ENCODE measurements around the gene ZNF609. TPM values are rescaled to one million over a fixed set of nuclear protein-coding genes. Genes with fewer than 3 reads are reported as not detected.

ZNF609 gene
- total RNA-seq, 2 donors from 2014 or later: 13.4 to 23.7 TPM

DNA sequence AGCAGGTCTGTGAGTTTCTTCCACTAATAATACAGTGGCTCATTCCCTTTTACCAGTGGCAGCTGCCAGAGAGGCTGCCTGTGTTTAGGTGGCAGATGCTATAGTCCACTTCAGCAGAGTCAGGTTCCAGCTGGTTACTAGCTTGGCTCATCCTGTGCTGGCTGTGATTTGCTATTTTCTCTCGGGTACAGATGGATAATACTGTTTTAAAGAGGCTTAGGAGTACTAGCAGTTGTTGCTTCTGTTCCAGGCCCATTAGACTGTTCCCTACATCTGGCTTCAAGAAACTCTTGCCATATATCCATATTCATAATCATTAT, 41.0 kb downstream of the ZNF609 start:
- H3K4me1 ChIP-seq: peaks cover 0 to 37% of the 10 kb centered on the region in 2 donors
- no peaks in the 10 kb centered on the region for H3K27me3 ChIP-seq
- H3K36me3 ChIP-seq: peaks cover 7% of the 10 kb centered on the region
- no peak for DNase-seq (ENCODE audit: low spot score)
- no peaks in the 10 kb centered on the region for H3K9me3 ChIP-seq
- no peak overlapping the region for H3K27ac ChIP-seq
- TF ChIP-seq CTCF (IDR thresholded peaks at IDR 0.05): no peak
- no peak overlapping the region for H3K4me3 ChIP-seq

GRCh38 chr15:64502151-64502550, 41.8 kb downstream of the ZNF609 start:
- Histone ChIP-seq H3K9me3 (no peaks in the 10 kb centered on the region), H3K36me3 (peaks cover 7% of the 10 kb centered on the region), H3K27ac (no peak overlapping the region), H3K4me3 (no peak overlapping the region), H3K27me3 (no peaks in the 10 kb centered on the region), H3K4me1 (peaks cover 0 to 45% of the 10 kb centered on the region in 2 donors)
- no peak for TF ChIP-seq CTCF (IDR thresholded peaks at IDR 0.05)
- DNase-seq (ENCODE audit: low spot score): no peak

GRCh38 chr15:64502551-64502950, 42.2 kb downstream of the ZNF609 start:
- Histone ChIP-seq H3K9me3 (no peaks in the 10 kb centered on the region), H3K4me1 (peaks cover 0 to 49% of the 10 kb centered on the region in 2 donors), H3K27ac (no peak overlapping the region), H3K4me3 (no peak overlapping the region), H3K36me3 (peaks cover 7% of the 10 kb centered on the region), H3K27me3 (no peaks in the 10 kb centered on the region)
- no peak for TF ChIP-seq CTCF (IDR thresholded peaks at IDR 0.05)
- no peak for DNase-seq (ENCODE audit: low spot score)

DNA sequence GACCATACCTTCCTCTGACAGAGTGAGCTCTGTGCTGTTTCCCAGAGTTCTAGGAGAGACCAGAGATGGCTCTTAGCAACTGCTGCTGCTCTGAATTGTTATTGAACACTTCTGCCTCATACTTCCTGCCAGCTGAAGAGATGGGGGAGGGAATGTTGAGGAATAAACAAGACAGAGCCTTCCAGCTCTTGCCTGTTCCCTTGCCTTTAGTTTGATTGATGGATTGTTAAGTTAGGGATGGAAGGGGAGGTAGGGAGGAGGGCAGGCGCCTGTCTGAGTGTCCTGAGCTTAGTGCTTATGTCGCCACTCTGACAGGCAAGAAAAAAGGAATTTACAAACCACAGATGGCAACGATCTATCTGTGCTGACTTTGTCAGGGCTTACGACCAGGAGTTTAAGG, 42.8 kb downstream of the ZNF609 start:
- DNase-seq (ENCODE audit: low spot score): no peak
- Histone ChIP-seq H3K36me3 (peaks cover 7% of the 10 kb centered on the region), H3K4me1 (peaks cover 0 to 55% of the 10 kb centered on the region in 2 donors), H3K4me3 (no peak overlapping the region), H3K27me3 (no peaks in the 10 kb centered on the region), H3K27ac (no peak overlapping the region), H3K9me3 (no peaks in the 10 kb centered on the region)
- no peak for TF ChIP-seq CTCF (IDR thresholded peaks at IDR 0.05)

GRCh38 chr15:64503640-64504039, 43.3 kb downstream of the ZNF609 start:
- no peak for TF ChIP-seq CTCF (IDR thresholded peaks at IDR 0.05)
- Histone ChIP-seq H3K9me3 (no peaks in the 10 kb centered on the region), H3K27me3 (no peaks in the 10 kb centered on the region), H3K27ac (no peak overlapping the region), H3K4me3 (no peak overlapping the region), H3K36me3 (peaks cover 7% of the 10 kb centered on the region), H3K4me1 (peaks cover 0 to 57% of the 10 kb centered on the region in 2 donors)
- DNase-seq (ENCODE audit: low spot score): no peak

DNA sequence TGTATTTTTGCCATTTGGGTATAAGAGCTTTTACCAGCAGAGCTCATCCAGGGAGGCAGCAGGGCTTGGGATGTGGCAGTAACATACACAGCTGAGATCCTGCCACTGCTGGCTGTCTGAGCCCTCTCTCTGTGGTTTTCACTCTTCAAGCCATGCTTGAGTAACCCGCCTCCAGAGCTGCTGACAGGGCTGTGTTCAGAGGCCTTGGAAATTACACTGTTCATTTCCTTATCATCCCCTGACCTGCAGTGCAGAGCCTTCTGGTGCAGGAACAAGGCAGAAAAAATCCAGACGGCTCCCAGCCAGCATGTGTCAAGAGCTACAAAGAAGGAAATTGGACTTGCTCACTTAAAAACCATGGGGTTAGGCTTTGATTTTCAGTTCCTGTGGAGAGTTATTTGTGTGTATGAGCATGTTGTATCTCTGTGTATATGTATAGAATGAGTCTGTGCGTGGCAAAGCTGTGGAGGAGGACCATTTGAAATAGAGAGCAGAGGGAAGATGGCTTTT, 47.0 kb downstream of the ZNF609 start:
- no peak for TF ChIP-seq CTCF (IDR thresholded peaks at IDR 0.05)
- Histone ChIP-seq H3K27ac (peak overlapping the region in 1 of 2 donors; percentile 2), H3K4me3 (no peak overlapping the region), H3K4me1 (peaks cover 0 to 37% of the 10 kb centered on the region in 2 donors), H3K36me3 (no peaks in the 10 kb centered on the region), H3K9me3 (no peaks in the 10 kb centered on the region), H3K27me3 (no peaks in the 10 kb centered on the region)
- DNase-seq (ENCODE audit: low spot score): peak; percentile 78
